NCI-H2107 (cell line): ENCODE data around the gene ROR1.
"Not testable (repeated sequence)": the region's sequence is repeated elsewhere in the genome, so short reads cannot be mapped to it uniquely, and the experiment has no call there.

Experiments used
- DNase-seq: peaks from one replicate; lab custom pipeline; 2025; lab: John Stamatoyannopoulos, UW

The ROR1 gene

GRCh38 chr1:63794354-63794753 is 20.5 kb downstream of the ROR1 start:
- no peak for DNase-seq

GRCh38 chr1:63794939-63795378 is 21.1 kb downstream of the ROR1 start:
- peak; percentile 40 for DNase-seq

- DNase-seq, result peak; percentile 71
These were observed 21.6 kb downstream of the ROR1 start for GRCh38 chr1:63795455-63795854.

GRCh38 chr1:63797056-63797726 is 23.4 kb downstream of the ROR1 start:
- no peak for DNase-seq

GRCh38 chr1:63798284-63798683 is 24.5 kb downstream of the ROR1 start:
- no peak for DNase-seq

GRCh38 chr1:63799307-63799706 is 25.5 kb downstream of the ROR1 start:
- no peak for DNase-seq

GRCh38 chr1:63799820-63800219 is 26.0 kb downstream of the ROR1 start:
- no peak for DNase-seq

GRCh38 chr1:63802109-63802508 is 28.3 kb downstream of the ROR1 start:
- DNase-seq, result no peak

- no peak for DNase-seq
These were observed 31.1 kb downstream of the ROR1 start for GRCh38 chr1:63804829-63805484.

GRCh38 chr1:63807046-63807445 is 33.2 kb downstream of the ROR1 start:
- no peak for DNase-seq

- DNase-seq, result no peak
These were observed 37.2 kb downstream of the ROR1 start for GRCh38 chr1:63810936-63811469.

GRCh38 chr1:63812071-63812700 is 38.4 kb downstream of the ROR1 start:
- no peak for DNase-seq

- DNase-seq, result no peak
These were observed 40.0 kb downstream of the ROR1 start for GRCh38 chr1:63813829-63814277.

GRCh38 chr1:63816217-63816815 is 42.5 kb downstream of the ROR1 start:
- not testable (repeated sequence) for DNase-seq

GRCh38 chr1:63817152-63817667 is 43.4 kb downstream of the ROR1 start:
- no peak for DNase-seq

GRCh38 chr1:63817700-63818099 is 43.9 kb downstream of the ROR1 start:
- DNase-seq, result no peak

GRCh38 chr1:63818567-63819325 is 44.9 kb downstream of the ROR1 start:
- no peak for DNase-seq

GRCh38 chr1:63819795-63820194 is 46.0 kb downstream of the ROR1 start:
- no peak for DNase-seq

- no peak for DNase-seq
These were observed 47.5 kb downstream of the ROR1 start for GRCh38 chr1:63821091-63822005.

- no peak for DNase-seq
These were observed 48.7 kb downstream of the ROR1 start for GRCh38 chr1:63822540-63822939.
